ENCODE data around the gene CDCA8.

The CDCA8 gene

GRCh38 chr1:37692078-37692833, at the start of gene CDCA8:
Gene CDCA8, plus strand, starts transcription at chr1:37692516. Its CDS starts 175 bp downstream, at chr1:37692691.
- DNase-seq: peak; percentile 95 to 97

GRCh38 chr1:37647281-37647680, 45.0 kb upstream of the CDCA8 start:
- no peak for DNase-seq

- no peak for DNase-seq
These were observed 42.1 kb upstream of the CDCA8 start for GRCh38 chr1:37650173-37650572.

GRCh38 chr1:37650721-37651120, 41.6 kb upstream of the CDCA8 start:
- DNase-seq: no peak

- DNase-seq: no peak
These were observed 40.5 kb upstream of the CDCA8 start for GRCh38 chr1:37651803-37652202.

GRCh38 chr1:37652976-37653375, 39.3 kb upstream of the CDCA8 start:
- DNase-seq: no peak

- no peak for DNase-seq
These were observed 38.4 kb upstream of the CDCA8 start for GRCh38 chr1:37653906-37654305.

- no peak for DNase-seq
These were observed 37.0 kb upstream of the CDCA8 start for GRCh38 chr1:37655274-37655673.

GRCh38 chr1:37656026-37656425, 36.3 kb upstream of the CDCA8 start:
- DNase-seq: no peak

GRCh38 chr1:37656881-37657280, 35.4 kb upstream of the CDCA8 start:
- DNase-seq: no peak

GRCh38 chr1:37657620-37658412, 34.5 kb upstream of the CDCA8 start:
- no peak for DNase-seq

GRCh38 chr1:37658486-37658885, 33.8 kb upstream of the CDCA8 start:
- no peak for DNase-seq

GRCh38 chr1:37660664-37661063, 31.7 kb upstream of the CDCA8 start:
- no peak for DNase-seq

- no peak for DNase-seq
These were observed 30.9 kb upstream of the CDCA8 start for GRCh38 chr1:37661401-37661800.

- DNase-seq: no peak
These were observed 30.1 kb upstream of the CDCA8 start for GRCh38 chr1:37662031-37662755.

- DNase-seq: no peak
These were observed 28.8 kb upstream of the CDCA8 start for GRCh38 chr1:37663426-37664000.

- no peak for DNase-seq
These were observed 26.0 kb upstream of the CDCA8 start for GRCh38 chr1:37666241-37666867.

GRCh38 chr1:37667023-37667671, 25.2 kb upstream of the CDCA8 start:
- no peak for DNase-seq

GRCh38 chr1:37670133-37670532, 22.2 kb upstream of the CDCA8 start:
- DNase-seq: no peak

GRCh38 chr1:37671261-37671660, 21.1 kb upstream of the CDCA8 start:
- DNase-seq: no peak

- no peak for DNase-seq
These were observed 20.0 kb upstream of the CDCA8 start for GRCh38 chr1:37672136-37672870.
